Stimulated activated CD4-positive, alpha-beta T cell treated with anti-CD3 and anti-CD28 coated beads, Interleukin-15, amount 100 ng/mL, for 48 hours (primary cell): Measurements from ENCODE around the gene SGO1.
"Not testable (repeated sequence)": the region's sequence is repeated elsewhere in the genome, so short reads cannot be mapped to it uniquely, and the experiment has no call there.

Source experiments
- DNase-seq, 2 donors: peaks; one replicate each; pipeline ENCODE4 v3.0.0-alpha.2; 2020; ENCODE audit warnings: low read depth in 2 of 2

Gene SGO1

DNA sequence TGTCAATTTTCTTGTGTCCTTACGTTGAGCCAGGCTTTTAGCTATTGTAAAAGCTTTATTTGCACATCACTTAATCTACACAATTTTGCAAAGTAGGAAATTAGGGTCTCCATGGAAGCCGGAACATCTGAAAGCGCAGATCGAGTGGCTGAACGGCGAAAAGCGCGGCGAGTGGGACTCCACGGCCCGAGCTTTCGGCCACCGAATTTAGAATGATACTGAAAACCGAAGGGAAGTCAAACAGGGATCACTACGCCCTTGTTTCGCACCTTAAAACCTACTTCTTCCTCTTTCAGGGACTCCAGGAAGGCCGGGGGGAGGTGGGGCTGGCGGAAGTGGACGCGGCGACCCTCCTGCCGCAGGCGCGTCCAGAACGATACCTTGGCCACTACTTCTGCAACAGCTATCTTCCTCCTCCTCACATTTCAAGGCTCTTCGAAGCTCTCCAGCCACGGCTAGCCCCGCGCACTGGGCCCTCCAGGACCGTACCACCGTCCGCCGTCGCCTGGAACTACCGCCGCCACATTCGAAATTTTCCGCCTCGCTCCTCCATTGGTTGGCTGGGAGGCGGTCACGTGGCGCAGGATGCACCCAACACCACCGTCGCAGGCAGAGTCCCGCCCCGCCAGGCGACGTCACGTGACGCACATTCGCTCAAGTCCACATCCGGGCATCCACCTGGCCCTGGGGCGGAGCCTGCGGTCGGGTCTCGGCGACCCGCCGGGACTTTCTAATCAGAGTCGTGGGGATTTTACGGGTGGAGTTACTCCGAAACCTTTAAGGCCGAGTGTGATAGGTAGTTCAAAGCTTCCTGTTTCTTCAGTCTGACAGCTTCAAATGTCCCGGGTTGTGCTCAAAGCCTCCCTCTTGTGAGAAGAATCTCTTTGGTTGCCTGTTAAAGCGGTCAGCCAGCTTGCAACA, at the start of gene SGO1:
Gene SGO1 (minus strand): TSS at position 528 of the 921 bp plus-strand sequence. CDS start 2,179 bp downstream, outside the sequence.
- DNase-seq, result peak; percentile 98 to 99

DNA sequence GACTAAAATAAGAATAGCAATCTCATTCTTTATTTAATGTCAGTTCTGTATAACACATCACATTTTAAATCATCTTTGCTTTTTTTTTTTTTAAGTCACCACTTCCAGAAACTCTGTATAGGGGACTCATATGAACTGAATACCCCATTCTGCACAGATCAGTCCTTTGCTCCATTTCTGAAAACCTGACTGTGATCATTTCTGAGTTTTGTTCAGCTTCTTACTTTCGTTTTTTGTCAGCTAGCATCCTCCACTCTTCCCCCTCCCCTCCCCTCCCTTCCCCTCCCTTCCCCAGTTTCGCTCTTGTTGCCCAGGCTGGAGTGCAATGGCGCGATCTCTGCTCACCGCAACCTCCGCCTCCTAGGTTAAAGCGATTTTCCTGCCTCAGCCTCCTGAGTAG, 49.8 kb upstream of the SGO1 start:
- no peak for DNase-seq

- DNase-seq, result no peak
Observed at GRCh38 chr3:20232906-20233780, 47.1 kb upstream of the SGO1 start.

DNA sequence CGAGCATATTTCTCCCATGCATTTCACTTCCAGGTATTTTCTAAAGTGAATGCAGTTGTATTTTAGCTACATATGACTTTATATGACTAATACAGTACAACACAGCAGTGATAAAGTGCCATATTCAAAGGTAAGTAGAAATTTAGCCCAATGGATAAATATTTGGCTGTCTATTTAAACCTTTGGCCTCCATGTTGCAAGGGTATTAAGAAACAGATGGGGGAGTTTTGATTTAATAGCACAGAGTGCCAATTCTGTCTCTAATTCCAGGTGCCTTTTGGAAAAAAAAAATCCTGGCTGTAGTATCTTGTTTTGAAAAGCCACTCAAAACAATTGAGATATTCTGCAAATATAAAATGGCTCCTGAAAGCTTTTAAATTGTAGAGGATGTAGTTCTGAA, 44.9 kb upstream of the SGO1 start:
- DNase-seq, result no peak

DNA sequence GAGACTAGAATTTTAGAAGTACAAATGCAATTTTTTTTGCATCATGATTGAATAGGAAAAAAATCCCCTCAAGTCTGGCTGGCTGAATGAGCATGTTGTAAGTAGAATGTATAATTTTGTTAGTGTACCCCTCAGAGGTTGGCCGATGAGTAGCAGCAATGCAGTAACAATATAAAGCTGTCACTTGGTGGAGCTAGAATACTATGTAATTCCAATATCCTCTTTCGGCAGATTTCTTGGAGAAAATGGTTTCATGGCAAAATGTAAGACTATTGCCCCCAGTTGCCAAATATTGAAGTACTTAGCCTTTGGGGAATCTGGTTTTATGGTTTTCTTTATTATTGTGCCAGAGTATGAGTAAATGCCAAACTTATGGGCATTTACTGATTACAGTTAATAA, 39.8 kb upstream of the SGO1 start:
- no peak for DNase-seq

DNA sequence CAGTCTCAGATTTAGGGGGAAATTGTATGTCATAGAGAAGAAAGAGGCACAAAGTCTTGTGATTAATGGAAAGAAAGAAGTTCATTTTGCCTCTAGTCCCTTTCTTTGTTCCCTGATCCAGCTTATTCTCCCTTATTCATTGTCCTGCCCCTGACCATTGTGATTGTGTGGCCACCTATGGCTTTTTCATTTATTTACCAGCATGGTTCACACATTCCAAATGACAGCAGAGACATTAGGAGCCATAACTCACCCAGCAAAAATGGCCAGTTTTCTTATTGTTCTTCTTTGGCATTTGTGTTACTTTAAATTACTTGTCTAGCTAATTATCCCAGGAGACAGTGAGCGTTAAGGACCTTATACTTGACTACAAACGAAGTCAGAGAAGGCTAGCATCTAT, 36.3 kb upstream of the SGO1 start:
- no peak for DNase-seq

- no peak for DNase-seq
Observed at GRCh38 chr3:20218215-20218614, 32.2 kb upstream of the SGO1 start.

DNA sequence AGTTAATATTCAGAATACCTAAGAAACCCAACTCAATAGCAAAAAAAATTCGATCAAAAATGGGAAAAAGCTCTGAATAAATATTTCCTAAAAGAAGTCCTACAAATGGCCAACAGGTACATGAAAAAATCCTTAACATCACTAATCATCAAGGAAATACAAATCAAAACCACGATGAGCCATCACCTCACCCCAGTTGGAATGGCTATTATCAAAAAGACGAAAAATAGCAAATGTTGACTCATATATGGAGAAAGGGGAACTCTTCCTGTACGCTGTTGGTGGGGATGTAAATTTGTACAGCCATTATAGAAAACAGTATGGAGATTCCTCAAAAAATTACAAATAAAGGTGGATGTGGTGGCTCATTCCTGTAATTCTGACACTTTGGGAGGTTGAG, 29.6 kb upstream of the SGO1 start:
- no peak for DNase-seq

- not testable (repeated sequence) for DNase-seq
Observed at GRCh38 chr3:20213491-20213890, 27.5 kb upstream of the SGO1 start.

GRCh38 chr3:20207945-20208344, 21.9 kb upstream of the SGO1 start:
- not testable (repeated sequence) for DNase-seq

- DNase-seq, result not testable (repeated sequence)
Observed at GRCh38 chr3:20205898-20206297, 19.9 kb upstream of the SGO1 start.

- DNase-seq, result no peak
Observed at GRCh38 chr3:20201143-20201542, 15.1 kb upstream of the SGO1 start.

GRCh38 chr3:20197775-20198174, 11.8 kb upstream of the SGO1 start:
- no peak for DNase-seq

- DNase-seq, result no peak
Observed at GRCh38 chr3:20194793-20195460, 8.9 kb upstream of the SGO1 start.

DNA sequence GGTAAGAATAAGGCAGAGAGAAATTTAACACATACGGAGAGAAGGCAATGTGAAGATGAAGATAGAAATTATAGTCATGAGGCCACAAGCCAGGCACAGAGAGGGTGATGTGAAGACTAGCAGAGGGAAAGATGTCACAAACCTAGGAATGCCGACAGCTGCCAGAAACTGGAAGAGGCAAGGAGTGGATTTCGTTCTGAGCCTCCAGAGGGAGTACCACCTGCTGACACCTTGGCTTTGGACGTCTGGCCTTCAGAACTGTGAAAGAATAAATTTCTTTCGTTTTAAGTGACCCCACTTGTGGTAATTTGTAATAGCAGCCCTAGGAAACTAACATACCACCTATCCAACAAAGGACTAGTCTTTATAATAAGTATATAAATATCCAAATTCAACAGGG, 5.0 kb upstream of the SGO1 start:
- DNase-seq, result no peak

DNA sequence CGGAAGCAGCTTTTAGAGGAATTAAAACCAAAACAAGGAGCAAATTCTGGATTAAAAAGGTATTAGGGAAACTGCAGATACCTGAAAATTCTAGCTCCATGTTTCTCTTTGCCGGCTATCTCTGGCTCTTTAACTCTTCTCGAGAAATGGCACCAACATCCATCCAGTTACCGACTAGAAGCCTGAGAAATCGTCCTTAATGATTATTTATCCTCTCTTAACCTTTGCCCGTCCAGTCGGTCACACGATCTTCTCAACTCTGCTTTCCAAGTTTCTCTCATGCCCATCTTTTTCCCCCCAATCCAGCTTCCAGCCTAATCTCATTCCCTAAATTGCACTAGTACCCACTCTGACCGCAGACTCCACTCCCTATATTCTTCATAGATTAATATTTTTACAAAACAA, 596 bp upstream of the SGO1 start:
- no peak for DNase-seq

DNA sequence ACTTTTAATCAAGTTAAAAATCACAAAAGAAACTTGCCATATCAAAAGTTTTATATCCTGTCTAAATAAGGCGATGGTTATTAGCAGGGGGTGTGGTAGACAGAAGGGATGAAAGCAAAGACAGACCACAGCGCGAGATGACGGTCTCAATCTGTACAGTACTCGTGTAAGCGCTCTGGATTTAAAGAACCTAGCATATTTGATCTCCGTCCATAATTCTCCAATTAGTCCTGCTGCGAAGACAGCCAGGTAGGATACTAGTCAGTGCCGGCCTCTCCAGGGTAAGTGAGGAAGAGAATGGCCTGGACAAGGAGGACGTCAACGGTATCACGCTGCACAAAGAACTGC, 701 bp downstream of the SGO1 start:
- no peak for DNase-seq

DNA sequence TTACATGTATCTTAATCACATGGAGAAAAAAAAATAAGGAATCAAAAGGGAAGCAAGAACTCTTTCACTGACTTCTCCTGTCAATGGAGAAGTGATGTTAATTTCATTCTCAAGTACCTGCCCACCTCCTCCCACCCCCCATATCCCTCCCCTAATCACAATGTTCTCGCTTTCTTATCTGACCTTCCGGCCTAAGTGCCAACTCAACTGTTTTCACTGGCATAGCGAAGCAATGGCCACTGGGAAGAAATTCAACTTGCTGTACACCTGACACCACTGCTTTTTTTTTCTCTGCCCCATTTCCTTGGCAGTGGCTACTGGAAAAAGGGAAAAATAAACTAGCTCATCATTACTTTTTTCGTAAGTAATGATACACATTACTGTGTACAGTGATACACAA, 3.8 kb downstream of the SGO1 start:
- DNase-seq, result no peak

GRCh38 chr3:20181276-20181675, 4.7 kb downstream of the SGO1 start:
- DNase-seq, result no peak

DNA sequence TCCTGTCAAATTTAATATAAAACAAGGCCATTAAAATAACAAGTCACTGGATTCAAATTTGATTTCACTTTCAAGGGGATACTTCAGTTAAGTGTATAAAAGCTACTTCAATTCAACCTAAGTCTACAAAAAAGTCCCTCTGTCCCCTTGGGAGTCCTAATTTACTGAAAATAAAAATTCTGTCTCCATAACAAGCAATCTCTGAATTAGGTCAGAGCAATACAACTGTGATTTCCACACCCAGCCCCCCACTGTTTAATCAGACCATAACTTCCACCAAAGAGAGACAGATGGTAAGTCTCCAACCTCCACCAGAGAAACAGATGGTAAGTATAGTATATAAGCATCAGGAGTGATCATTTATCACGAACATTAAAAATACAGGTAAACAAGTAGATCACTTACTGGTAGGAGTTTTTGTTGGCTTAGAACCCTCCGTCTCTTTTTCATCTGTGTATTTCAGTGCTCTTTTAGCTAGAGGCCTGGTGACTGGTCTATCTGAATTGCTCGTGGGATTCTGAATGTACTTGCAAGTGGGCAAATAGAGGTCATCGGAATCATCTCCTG, 12.1 kb downstream of the SGO1 start:
- DNase-seq, result no peak

DNA sequence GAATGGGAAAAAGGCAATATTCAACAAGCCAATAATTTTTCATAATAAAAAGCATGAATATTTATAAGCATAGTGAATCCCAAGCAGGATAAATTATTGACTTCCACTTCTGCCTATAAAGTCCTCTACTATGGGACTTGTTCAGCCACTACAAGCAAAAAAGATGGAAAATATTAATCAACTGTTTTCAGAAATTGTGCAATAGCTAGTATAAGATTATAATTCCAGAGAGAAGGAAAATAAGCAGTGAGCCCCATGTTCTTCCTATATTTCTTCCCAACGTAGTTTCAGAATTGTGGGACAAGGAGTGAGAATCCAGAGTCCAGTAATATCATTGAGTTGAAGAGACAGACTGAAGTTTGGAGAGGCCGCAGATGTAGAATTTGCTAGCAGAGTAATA, 24.3 kb downstream of the SGO1 start:
- DNase-seq, result no peak

DNA sequence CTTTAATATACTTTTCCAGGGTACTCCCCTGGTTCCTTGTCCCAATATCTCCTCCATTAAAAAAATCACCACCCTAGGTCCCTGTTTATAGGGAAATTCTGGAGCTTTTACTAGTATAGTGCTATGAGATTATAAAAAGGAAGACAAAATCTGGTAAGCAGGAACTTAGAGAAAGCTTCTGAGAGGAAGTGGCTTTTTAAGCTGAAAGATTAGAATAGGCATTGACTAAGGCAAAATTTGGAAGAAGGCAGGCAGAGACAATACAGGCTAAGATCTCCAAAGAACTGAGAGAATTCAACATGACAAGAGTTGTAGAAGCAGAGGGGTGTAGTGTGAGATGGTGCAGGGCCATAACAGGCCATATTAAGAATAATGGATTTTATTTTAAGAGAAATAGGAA, 25.8 kb downstream of the SGO1 start:
- DNase-seq, result no peak
